HEK293 (cell line): ENCODE measurements around the gene FCGBP.

Experiments used
- ZNF169 ChIP-seq: fragments of 450-650 bp; formaldehyde crosslinking; IDR thresholded peaks from 2 replicates; pipeline ENCODE4 v1.5.1; 2016; ENCODE audit warnings: missing biosample characterization, missing genetic modification characterization
- ZNF274 ChIP-seq, 2 experiments: fragments of 200-500 bp in 1 of 2; fragments of 450-650 bp in 1 of 2; sonication (Bioruptor generic) in 1 of 2; formaldehyde crosslinking in 1 of 2; IDR thresholded peaks; 2 replicates each; pipeline versions ENCODE4 v1.5.1 to v1.6.1; 2014 to 2016; ENCODE audit warnings: borderline replicate concordance in 1 of 2, inconsistent platforms in 1 of 2, low read length in 1 of 2, missing biosample characterization in 1 of 2, missing genetic modification characterization in 1 of 2
- ZNF335 ChIP-seq: fragments of 450-650 bp; formaldehyde crosslinking; conservative IDR thresholded peaks from 2 replicates; pipeline ENCODE4 v1.5.1; 2016; ENCODE audit warnings: missing biosample characterization, missing genetic modification characterization
- ZSCAN23 ChIP-seq: fragments of 450-650 bp; formaldehyde crosslinking; IDR thresholded peaks from 2 replicates; pipeline ENCODE4 v1.5.1; 2016; ENCODE audit warnings: missing biosample characterization, missing genetic modification characterization

- TF ChIP-seq ZNF169 (no peak), ZSCAN23 (tag by site-specific recombination) (no peak), ZNF274 (IDR thresholded peaks at IDR 0.05; ENCODE audit: low read length) (no peak), ZNF274 (tag by site-specific recombination; IDR thresholded peaks at IDR 0.05; ENCODE audit: borderline replicate concordance) (no peak), ZNF335 (tag by site-specific recombination) (no peak)
These were observed 29.5 kb upstream of the FCGBP start for GRCh38 chr19:39963898-39964297.
